ENCODE measurements around the gene HYAL3. TPM values are rescaled to one million over a fixed set of nuclear protein-coding genes. Genes with fewer than 3 reads are reported as not detected.

Gene HYAL3
- total and polyA plus RNA-seq, 2 of the 13 experiments (the other 11 are each of a cell fraction or from before 2014, with no cell fraction given), result 5.5 to 10.4 TPM

DNA sequence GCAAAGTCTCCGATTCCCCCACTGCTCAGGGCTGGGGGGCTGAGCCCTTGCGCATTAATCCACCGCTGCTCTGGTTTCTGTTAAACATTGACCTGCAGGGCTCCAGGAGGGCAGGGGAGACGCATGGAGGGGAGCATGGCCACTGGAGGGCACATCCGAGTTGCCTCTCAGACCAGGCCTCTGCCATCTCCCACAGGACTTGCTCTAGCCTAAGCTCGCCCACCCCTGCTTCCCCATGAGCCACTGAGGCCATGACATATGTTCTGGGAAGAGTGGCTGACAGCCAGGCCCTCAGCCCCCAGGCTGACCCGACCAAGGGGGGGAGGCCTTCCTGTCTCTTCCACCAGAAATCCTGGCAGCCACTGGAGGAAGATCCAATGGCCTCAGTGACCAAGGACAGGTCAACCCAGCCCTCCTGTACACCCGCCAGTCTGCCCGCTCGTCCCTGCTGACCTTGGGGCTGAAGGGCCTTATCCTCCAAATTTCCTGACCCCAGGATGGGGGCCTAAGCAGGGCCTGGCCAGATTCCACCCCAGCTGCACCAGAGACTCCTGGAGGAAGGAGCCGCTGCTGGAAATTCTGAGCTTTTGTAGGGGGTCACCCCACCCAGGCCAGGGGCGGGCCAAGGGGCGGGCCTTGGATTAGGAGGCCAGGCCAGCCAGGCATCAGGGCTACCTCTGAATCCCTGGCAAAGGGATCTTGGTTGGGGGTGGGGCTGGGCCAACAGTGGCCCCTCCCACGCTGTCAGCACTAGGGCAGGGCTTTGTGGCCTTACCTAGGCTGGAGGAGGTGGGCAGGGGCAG is 4.0 kb upstream of the HYAL3 start, which contains the start of gene HYAL1 (continued):
- TF ChIP-seq ZNF761 (CRISPR knock-in tag; conservative IDR thresholded peaks at IDR 0.05) (peak; percentile 56; the same call in 1 of the 2 replicates), ZNF33B (CRISPR knock-in tag; IDR thresholded peaks at IDR 0.05) (no peak), MATR3 (CRISPR knock-in tag; IDR thresholded peaks at IDR 0.05) (no peak), HHEX (CRISPR knock-in tag; IDR thresholded peaks at IDR 0.05) (no peak), ZNF354B (CRISPR knock-in tag; IDR thresholded peaks at IDR 0.05) (no peak), ARID3A (IDR thresholded peaks at IDR 0.05; ENCODE audit: low read depth, low read length) (no peak; the same call in 1 of the 2 replicates), ZNF142 (CRISPR knock-in tag; IDR thresholded peaks at IDR 0.05) (no peak), PAWR (CRISPR knock-in tag; IDR thresholded peaks at IDR 0.05; ENCODE audit: borderline replicate concordance) (no peak), HOXA5 (CRISPR knock-in tag; IDR thresholded peaks at IDR 0.05) (peak; percentile 79), ZNF841 (CRISPR knock-in tag; IDR thresholded peaks at IDR 0.05; ENCODE audit: borderline replicate concordance) (no peak), SRSF9 (IDR thresholded peaks at IDR 0.05; ENCODE audit: borderline replicate concordance, insufficient read depth, low read depth, low read length, poor library complexity, severe bottlenecking) (no peak), IRX3 (CRISPR knock-in tag; IDR thresholded peaks at IDR 0.05; ENCODE audit: borderline replicate concordance, low read depth) (0 out of 2 replicates have a peak, but pooled peaks have one; percentile 66), ELF3 (CRISPR knock-in tag; IDR thresholded peaks at IDR 0.05) (peak; percentile 42; the same call in 1 of the 2 replicates), ZBTB39 (CRISPR knock-in tag; IDR thresholded peaks at IDR 0.05) (no peak), GZF1 (CRISPR knock-in tag; IDR thresholded peaks at IDR 0.05) (no peak; the same call in 1 of the 2 replicates)
- TF ChIP-seq, protein P1, sequence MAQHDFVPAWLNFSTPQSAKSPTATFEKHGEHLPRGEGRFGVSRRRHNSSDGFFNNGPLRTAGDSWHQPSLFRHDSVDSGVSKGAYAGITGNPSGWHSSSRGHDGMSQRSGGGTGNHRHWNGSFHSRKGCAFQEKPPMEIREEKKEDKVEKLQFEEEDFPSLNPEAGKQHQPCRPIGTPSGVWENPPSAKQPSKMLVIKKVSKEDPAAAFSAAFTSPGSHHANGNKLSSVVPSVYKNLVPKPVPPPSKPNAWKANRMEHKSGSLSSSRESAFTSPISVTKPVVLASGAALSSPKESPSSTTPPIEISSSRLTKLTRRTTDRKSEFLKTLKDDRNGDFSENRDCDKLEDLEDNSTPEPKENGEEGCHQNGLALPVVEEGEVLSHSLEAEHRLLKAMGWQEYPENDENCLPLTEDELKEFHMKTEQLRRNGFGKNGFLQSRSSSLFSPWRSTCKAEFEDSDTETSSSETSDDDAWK (CRISPR knock-in tag; IDR thresholded peaks at IDR 0.05), result no peak
